Activated naive CD8-positive, alpha-beta T cell (primary cell): ENCODE results near the gene FLNC.

ENCODE experiments used
- H3K27ac Mint-ChIP-seq: one replicate; pipeline ENCODE4 v1.8.0; 2021; ENCODE audit warnings: mixed read lengths
- H3K27me3 Mint-ChIP-seq: one replicate; pipeline ENCODE4 v1.8.0; 2021; ENCODE audit warnings: mixed read lengths
- H3K36me3 Mint-ChIP-seq: one replicate; pipeline ENCODE4 v1.8.0; 2021; ENCODE audit warnings: mixed read lengths
- H3K4me1 Mint-ChIP-seq: one replicate; pipeline ENCODE4 v1.8.0; 2021; ENCODE audit warnings: low read depth, mixed read lengths
- H3K4me3 Mint-ChIP-seq: one replicate; pipeline ENCODE4 v1.8.0; 2021; ENCODE audit warnings: mild to moderate bottlenecking, mixed read lengths
- H3K9me3 Mint-ChIP-seq: one replicate; pipeline ENCODE4 v1.8.0; 2021; ENCODE audit warnings: low read depth, mixed read lengths

The FLNC gene

GRCh38 chr7:128835231-128835751, 5.1 kb downstream of the FLNC start:
- H3K4me1 Mint-ChIP-seq: peaks cover 10% of the 10 kb centered on the region
- no peak overlapping the region for H3K27ac Mint-ChIP-seq
- no peaks in the 10 kb centered on the region for H3K9me3 Mint-ChIP-seq
- H3K36me3 Mint-ChIP-seq: no peaks in the 10 kb centered on the region
- H3K27me3 Mint-ChIP-seq: no peaks in the 10 kb centered on the region
- no peak overlapping the region for H3K4me3 Mint-ChIP-seq

- H3K27ac Mint-ChIP-seq: no peak overlapping the region
- H3K27me3 Mint-ChIP-seq: no peaks in the 10 kb centered on the region
- no peaks in the 10 kb centered on the region for H3K36me3 Mint-ChIP-seq
- no peak overlapping the region for H3K4me3 Mint-ChIP-seq
- H3K4me1 Mint-ChIP-seq: peaks cover 5% of the 10 kb centered on the region
- no peaks in the 10 kb centered on the region for H3K9me3 Mint-ChIP-seq
These were observed 5.8 kb downstream of the FLNC start for GRCh38 chr7:128835790-128836641.

GRCh38 chr7:128836729-128837348, 6.6 kb downstream of the FLNC start:
- Mint-ChIP-seq H3K9me3 (no peaks in the 10 kb centered on the region), H3K27me3 (no peaks in the 10 kb centered on the region), H3K27ac (no peak overlapping the region), H3K4me1 (peaks cover 2% of the 10 kb centered on the region), H3K4me3 (no peak overlapping the region), H3K36me3 (no peaks in the 10 kb centered on the region)

- Mint-ChIP-seq H3K9me3 (no peaks in the 10 kb centered on the region), H3K27me3 (no peaks in the 10 kb centered on the region), H3K27ac (no peak overlapping the region), H3K36me3 (no peaks in the 10 kb centered on the region), H3K4me3 (no peak overlapping the region), H3K4me1 (peaks cover 2% of the 10 kb centered on the region)
These were observed 7.3 kb downstream of the FLNC start for GRCh38 chr7:128837521-128837921.

- Mint-ChIP-seq H3K36me3 (no peaks in the 10 kb centered on the region), H3K4me1 (peaks cover 2% of the 10 kb centered on the region), H3K27me3 (no peaks in the 10 kb centered on the region), H3K27ac (no peak overlapping the region), H3K9me3 (no peaks in the 10 kb centered on the region), H3K4me3 (no peak overlapping the region)
These were observed 8.0 kb downstream of the FLNC start for GRCh38 chr7:128838109-128838779.

GRCh38 chr7:128838981-128839731, 8.9 kb downstream of the FLNC start:
- Mint-ChIP-seq H3K9me3 (no peaks in the 10 kb centered on the region), H3K4me3 (no peak overlapping the region), H3K36me3 (no peaks in the 10 kb centered on the region), H3K27ac (no peak overlapping the region), H3K4me1 (peaks cover 2% of the 10 kb centered on the region), H3K27me3 (no peaks in the 10 kb centered on the region)

- Mint-ChIP-seq H3K9me3 (no peaks in the 10 kb centered on the region), H3K36me3 (no peaks in the 10 kb centered on the region), H3K27ac (no peak overlapping the region), H3K4me3 (no peak overlapping the region), H3K4me1 (peaks cover 2% of the 10 kb centered on the region), H3K27me3 (no peaks in the 10 kb centered on the region)
These were observed 9.6 kb downstream of the FLNC start for GRCh38 chr7:128839751-128840177.

- H3K27me3 Mint-ChIP-seq: no peaks in the 10 kb centered on the region
- peaks cover 2% of the 10 kb centered on the region for H3K4me1 Mint-ChIP-seq
- no peak overlapping the region for H3K4me3 Mint-ChIP-seq
- H3K27ac Mint-ChIP-seq: no peak overlapping the region
- no peaks in the 10 kb centered on the region for H3K36me3 Mint-ChIP-seq
- H3K9me3 Mint-ChIP-seq: no peaks in the 10 kb centered on the region
These were observed 10.3 kb downstream of the FLNC start for GRCh38 chr7:128840326-128841170.

GRCh38 chr7:128841171-128841690, 11.0 kb downstream of the FLNC start:
- Mint-ChIP-seq H3K36me3 (no peaks in the 10 kb centered on the region), H3K4me3 (no peak overlapping the region), H3K9me3 (no peaks in the 10 kb centered on the region), H3K27me3 (no peaks in the 10 kb centered on the region), H3K27ac (no peak overlapping the region), H3K4me1 (peaks cover 2% of the 10 kb centered on the region)

GRCh38 chr7:128841921-128842673, 11.9 kb downstream of the FLNC start:
- H3K9me3 Mint-ChIP-seq: no peaks in the 10 kb centered on the region
- no peak overlapping the region for H3K4me3 Mint-ChIP-seq
- no peaks in the 10 kb centered on the region for H3K36me3 Mint-ChIP-seq
- H3K27ac Mint-ChIP-seq: no peak overlapping the region
- no peaks in the 10 kb centered on the region for H3K27me3 Mint-ChIP-seq
- peaks cover 2% of the 10 kb centered on the region for H3K4me1 Mint-ChIP-seq

GRCh38 chr7:128842674-128843641, 12.8 kb downstream of the FLNC start:
- H3K36me3 Mint-ChIP-seq: no peaks in the 10 kb centered on the region
- no peaks in the 10 kb centered on the region for H3K9me3 Mint-ChIP-seq
- H3K4me1 Mint-ChIP-seq: peaks cover 2% of the 10 kb centered on the region
- no peak overlapping the region for H3K27ac Mint-ChIP-seq
- H3K4me3 Mint-ChIP-seq: no peak overlapping the region
- no peaks in the 10 kb centered on the region for H3K27me3 Mint-ChIP-seq

GRCh38 chr7:128843938-128844621, 13.9 kb downstream of the FLNC start:
- Mint-ChIP-seq H3K27me3 (no peaks in the 10 kb centered on the region), H3K36me3 (no peaks in the 10 kb centered on the region), H3K4me3 (no peak overlapping the region), H3K4me1 (peaks cover 2% of the 10 kb centered on the region), H3K9me3 (no peaks in the 10 kb centered on the region), H3K27ac (no peak overlapping the region)
